Smooth muscle cell (in vitro differentiated cells): ENCODE data around the gene COLQ. TPM values are rescaled to one million over a fixed set of nuclear protein-coding genes. Genes with fewer than 3 reads are reported as not detected.

Experiments used
- DNase-seq: peaks from one replicate; lab custom pipeline; 2025; ENCODE audit not compliant: unreplicated experiment; lab: John Stamatoyannopoulos, UW
- H2AFZ ChIP-seq: fragments of 200-600 bp; sonication (generic); 2 replicates; pipeline ENCODE4 v1.6.0; 2016; ENCODE audit warnings: antibody characterized with exemption, low read depth, mild to moderate bottlenecking
- H3F3A ChIP-seq: fragments of 200-600 bp; sonication (generic); 2 replicates; pipeline ENCODE4 v1.6.0; 2017; ENCODE audit warnings: antibody characterized with exemption, low read depth
- H3K27ac ChIP-seq: fragments of 200-600 bp; sonication (generic); 2 replicates; pipeline ENCODE4 v1.5.1; 2016; ENCODE audit warnings: low read depth, mild to moderate bottlenecking
- H3K27me3 ChIP-seq: fragments of 200-600 bp; sonication (generic); 2 replicates; pipeline ENCODE4 v1.6.1; 2016; ENCODE audit warnings: low read depth, mild to moderate bottlenecking
- H3K36me3 ChIP-seq: fragments of 200-600 bp; sonication (generic); 2 replicates; pipeline ENCODE4 v1.5.1; 2016; ENCODE audit warnings: low read depth
- H3K4me1 ChIP-seq: fragments of 200-600 bp; sonication (generic); 2 replicates; pipeline ENCODE4 v1.5.1; 2016; ENCODE audit warnings: low read depth
- H3K4me2 ChIP-seq: fragments of 200-600 bp; sonication (generic); 2 replicates; pipeline ENCODE4 v1.6.0; 2016; ENCODE audit warnings: mild to moderate bottlenecking
- H3K4me3 ChIP-seq: fragments of 200-600 bp; sonication (generic); 2 replicates; pipeline ENCODE4 v1.5.1; 2016; ENCODE audit warnings: mild to moderate bottlenecking
- H3K79me2 ChIP-seq: fragments of 200-600 bp; sonication (generic); 2 replicates; pipeline ENCODE4 v1.6.0; 2016; ENCODE audit warnings: low read depth, mild to moderate bottlenecking
- H3K9ac ChIP-seq: fragments of 200-600 bp; sonication (generic); 2 replicates; pipeline ENCODE4 v1.6.0; 2016; ENCODE audit warnings: low read depth
- H3K9me3 ChIP-seq: fragments of 200-600 bp; sonication (generic); replicated peaks from 2 replicates; pipeline ENCODE4 v1.5.1; 2016; ENCODE audit warnings: low read depth
- H4K20me1 ChIP-seq: fragments of 200-600 bp; sonication (generic); 2 replicates; pipeline ENCODE4 v1.6.0; 2016; ENCODE audit warnings: low read depth
- WGBS: methylation state at CpG from one replicate; pipeline ENCODE4 v1.1.7; 2016; ENCODE audit warnings: low lambda C conversion rate; 5-methylcytosine and 5-hydroxymethylcytosine counted together
- polyA plus RNA-seq: library from polyadenylated mRNA; unstranded; fragments of >200 nt; fragmentation: Nextera tagmentation; extraction: Ambion mirVana; gene quantifications from 2 replicates; pipeline ENCODE4 v1.2.1, GENCODE V29; 2016
- total RNA-seq: library from RNA; depleted of rRNA; stranded (reverse); fragments of >200 nt; gene quantifications from 2 replicates; pipeline ENCODE4 v1.2.3, GENCODE V29; 2014
- TF ChIP-seq, protein P1 (sequence below): fragments of 200-600 bp; sonication (generic); IDR thresholded peaks from 2 replicates; pipeline ENCODE4 v1.5.1; 2017; ENCODE audit warnings: borderline replicate concordance, mild to moderate bottlenecking, antibody characterized with exemption; ENCODE audit not compliant: insufficient read depth, poor library complexity, severe bottlenecking

The COLQ gene
- total RNA-seq (1.3 and 1.8 TPM in 2 replicates), polyA plus RNA-seq (0.69 and 3.0 TPM in 2 replicates)

GRCh38 chr3:15521573-15521965 is at the start of gene COLQ:
TSS of gene COLQ (minus strand) at chr3:15521706. CDS start at chr3:15521625, 81 bp downstream.
- Histone ChIP-seq H3K79me2 (no peaks in the 10 kb centered on the region), H3K4me3 (no peak within 1 kb of the TSS), H3K36me3 (no peaks in the 10 kb centered on the region), H3F3A (no peaks in the 10 kb centered on the region), H3K27ac (no peak within 1 kb of the TSS), H3K4me2 (peak within 1 kb of the TSS; percentile 18), H3K9me3 (no peaks in the 10 kb centered on the region), H2AFZ (no peak within 1 kb of the TSS), H3K4me1 (no peaks in the 10 kb centered on the region), H3K27me3 (no peaks in the 10 kb centered on the region), H4K20me1 (no peaks in the 10 kb centered on the region), H3K9ac (no peak within 1 kb of the TSS)
- no peak for DNase-seq
- TF ChIP-seq, protein P1, sequence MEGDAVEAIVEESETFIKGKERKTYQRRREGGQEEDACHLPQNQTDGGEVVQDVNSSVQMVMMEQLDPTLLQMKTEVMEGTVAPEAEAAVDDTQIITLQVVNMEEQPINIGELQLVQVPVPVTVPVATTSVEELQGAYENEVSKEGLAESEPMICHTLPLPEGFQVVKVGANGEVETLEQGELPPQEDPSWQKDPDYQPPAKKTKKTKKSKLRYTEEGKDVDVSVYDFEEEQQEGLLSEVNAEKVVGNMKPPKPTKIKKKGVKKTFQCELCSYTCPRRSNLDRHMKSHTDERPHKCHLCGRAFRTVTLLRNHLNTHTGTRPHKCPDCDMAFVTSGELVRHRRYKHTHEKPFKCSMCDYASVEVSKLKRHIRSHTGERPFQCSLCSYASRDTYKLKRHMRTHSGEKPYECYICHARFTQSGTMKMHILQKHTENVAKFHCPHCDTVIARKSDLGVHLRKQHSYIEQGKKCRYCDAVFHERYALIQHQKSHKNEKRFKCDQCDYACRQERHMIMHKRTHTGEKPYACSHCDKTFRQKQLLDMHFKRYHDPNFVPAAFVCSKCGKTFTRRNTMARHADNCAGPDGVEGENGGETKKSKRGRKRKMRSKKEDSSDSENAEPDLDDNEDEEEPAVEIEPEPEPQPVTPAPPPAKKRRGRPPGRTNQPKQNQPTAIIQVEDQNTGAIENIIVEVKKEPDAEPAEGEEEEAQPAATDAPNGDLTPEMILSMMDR, result no peak
- 37% methylated on average over 6 of the region's 6 CpGs for WGBS

DNA sequence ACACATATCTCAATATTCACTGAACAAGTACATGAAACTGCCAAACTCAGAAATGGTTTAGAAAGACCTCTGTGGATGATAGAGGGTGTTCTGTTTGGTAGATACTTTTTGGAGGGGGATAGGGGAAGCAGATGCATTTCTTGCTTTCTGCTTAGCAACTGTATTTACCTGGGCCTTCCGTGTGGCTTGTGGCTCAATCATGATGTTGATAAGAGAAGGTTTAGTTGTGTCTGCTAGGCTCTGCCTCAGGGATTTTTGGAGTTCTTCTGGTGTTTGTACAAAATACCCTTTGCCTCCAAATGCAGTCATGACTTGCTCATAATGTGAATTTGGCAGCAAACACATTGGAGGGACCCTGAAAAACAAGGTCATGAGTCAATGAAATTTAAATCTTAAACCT is 41.7 kb upstream of the COLQ start:
- Histone ChIP-seq H3K9me3 (no peaks in the 10 kb centered on the region), H3K36me3 (peaks cover 32% of the 10 kb centered on the region), H3K4me3 (no peak overlapping the region), H3K27me3 (no peaks in the 10 kb centered on the region), H3K4me1 (peaks cover 8% of the 10 kb centered on the region), H3F3A (no peaks in the 10 kb centered on the region), H4K20me1 (no peaks in the 10 kb centered on the region), H2AFZ (no peak overlapping the region), H3K79me2 (no peaks in the 10 kb centered on the region), H3K9ac (no peak overlapping the region), H3K4me2 (no peak overlapping the region), H3K27ac (no peak overlapping the region)
- DNase-seq, result no peak
- TF ChIP-seq, protein P1, result no peak
- WGBS, result 96% methylated on average over 1 of the region's 1 CpG

DNA sequence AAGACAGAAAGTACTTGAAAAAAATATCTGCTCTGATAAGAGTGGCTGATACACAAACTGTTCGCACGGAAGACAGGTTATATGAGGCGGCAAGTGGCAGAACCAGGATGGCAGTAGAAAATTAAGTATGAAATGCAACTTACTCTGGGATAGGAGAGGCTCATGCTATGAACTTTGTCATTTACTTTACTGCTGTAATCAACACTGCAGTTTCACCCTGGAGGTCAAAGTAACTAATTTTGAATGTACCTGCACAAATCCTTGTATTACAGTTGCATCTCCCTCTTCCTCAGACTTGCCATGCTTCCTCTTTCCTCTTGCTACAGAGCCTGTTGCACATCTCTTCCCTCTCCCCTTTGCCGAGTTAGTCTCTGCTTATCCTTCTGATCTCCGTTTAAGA is 41.1 kb upstream of the COLQ start:
- no peaks in the 10 kb centered on the region for H3K27me3 ChIP-seq
- H3K4me1 ChIP-seq, result peaks cover 8% of the 10 kb centered on the region
- TF ChIP-seq, protein P1, result no peak
- no peak overlapping the region for H3K4me3 ChIP-seq
- DNase-seq, result no peak
- H3K36me3 ChIP-seq, result peaks cover 28% of the 10 kb centered on the region
- no peaks in the 10 kb centered on the region for H4K20me1 ChIP-seq
- H3K9me3 ChIP-seq, result no peaks in the 10 kb centered on the region
- no peaks in the 10 kb centered on the region for H3K79me2 ChIP-seq
- 95% methylated on average over 5 of the region's 5 CpGs for WGBS
- no peak overlapping the region for H3K9ac ChIP-seq
- H2AFZ ChIP-seq, result no peak overlapping the region
- H3K4me2 ChIP-seq, result no peak overlapping the region
- H3F3A ChIP-seq, result no peaks in the 10 kb centered on the region
- H3K27ac ChIP-seq, result no peak overlapping the region

DNA sequence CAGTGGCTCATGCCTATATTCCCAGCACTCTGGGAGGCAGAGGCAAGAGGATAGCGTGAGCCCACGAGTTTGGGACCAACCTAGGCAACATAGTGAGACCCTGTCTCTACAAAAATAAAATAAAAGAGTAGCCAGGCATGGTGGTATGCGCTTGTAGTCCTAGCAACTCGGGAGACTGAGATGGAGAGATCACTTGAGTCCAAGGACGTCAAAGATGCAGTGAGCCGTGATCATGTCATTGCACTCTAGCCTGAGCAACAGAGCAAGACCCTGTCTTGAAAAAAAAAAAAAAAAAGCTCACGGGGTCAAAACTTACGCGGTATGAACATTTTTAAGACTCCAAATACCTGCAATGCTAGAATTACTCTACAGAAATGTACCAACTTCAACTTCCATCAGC is 37.1 kb upstream of the COLQ start:
- Histone ChIP-seq H3K4me3 (no peak overlapping the region), H4K20me1 (no peaks in the 10 kb centered on the region), H3K27me3 (no peaks in the 10 kb centered on the region), H2AFZ (no peak overlapping the region), H3K79me2 (no peaks in the 10 kb centered on the region), H3K27ac (no peak overlapping the region), H3K9ac (no peak overlapping the region), H3F3A (no peaks in the 10 kb centered on the region), H3K4me1 (peaks cover 8% of the 10 kb centered on the region), H3K9me3 (no peaks in the 10 kb centered on the region), H3K4me2 (no peak overlapping the region), H3K36me3 (peaks cover 12% of the 10 kb centered on the region)
- TF ChIP-seq, protein P1, result no peak
- DNase-seq, result no peak
- WGBS, result 96% methylated on average over 9 of the region's 9 CpGs
